ENCODE data around the gene MAN1C1.

MAN1C1 gene

GRCh38 chr1:25784575-25785051 lies 168.0 kb downstream of the MAN1C1 start:
- no peaks in the 10 kb centered on the region for H3K27me3 ChIP-seq (ENCODE audit: control insufficient read depth, insufficient read depth, low read length)
- H3K4me1 ChIP-seq: peaks cover 3% of the 10 kb centered on the region
- no peak overlapping the region for H3K4me3 ChIP-seq (ENCODE audit: low read depth, low read length)
- H3K9ac ChIP-seq: no peak overlapping the region
- no peaks in the 10 kb centered on the region for H3K9me3 ChIP-seq (ENCODE audit: control insufficient read depth, low read length)
- no peak overlapping the region for H2AFZ ChIP-seq
- H3K4me2 ChIP-seq (ENCODE audit: low read length): no peak overlapping the region
- TF ChIP-seq CTCF (IDR thresholded peaks at IDR 0.05): no peak
- H3K27ac ChIP-seq: no peak overlapping the region
- no peaks in the 10 kb centered on the region for H3K36me3 ChIP-seq (ENCODE audit: control insufficient read depth, insufficient read depth, low read length)
- no peaks in the 10 kb centered on the region for H3K79me2 ChIP-seq

DNA sequence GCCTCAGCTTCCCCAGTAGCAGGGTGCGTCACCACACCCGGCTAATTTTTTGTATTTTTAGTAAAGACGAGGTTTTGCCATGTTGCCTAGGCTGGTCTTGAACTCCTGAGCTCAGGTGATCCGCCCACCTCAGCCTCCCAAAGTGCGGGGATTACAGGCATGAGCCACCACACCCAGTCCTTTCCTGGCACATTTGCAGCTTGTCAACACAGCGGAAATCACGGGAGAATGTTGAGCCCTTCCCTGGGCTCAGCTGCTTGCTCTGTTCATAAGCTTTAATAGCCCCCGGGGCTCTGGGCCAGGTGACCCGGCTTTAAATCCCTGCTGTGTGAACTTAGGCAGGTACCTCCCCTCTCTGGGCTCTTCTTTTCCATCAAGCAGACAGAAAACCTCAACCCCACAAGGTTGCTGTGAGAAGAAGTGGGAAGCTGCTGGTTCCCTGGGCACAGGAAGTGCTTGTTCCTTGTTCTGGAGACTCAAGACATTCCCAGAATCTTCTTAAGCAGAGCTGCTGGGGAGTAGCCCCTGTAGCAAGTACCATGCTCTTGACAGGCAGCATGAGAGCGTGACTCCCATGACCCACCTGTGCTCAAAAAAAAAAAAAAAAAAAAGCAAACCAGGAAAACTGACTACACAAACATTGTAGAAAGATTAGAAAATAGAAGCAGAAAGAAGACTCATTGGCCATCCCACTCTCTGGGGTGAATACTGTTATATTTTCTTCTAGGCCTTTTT lies 168.9 kb downstream of the MAN1C1 start:
- Histone ChIP-seq H3K4me1 (no peaks in the 10 kb centered on the region), H3K36me3 (ENCODE audit: control insufficient read depth, insufficient read depth, low read length) (no peaks in the 10 kb centered on the region), H2AFZ (no peak overlapping the region), H3K27ac (no peak overlapping the region), H3K4me3 (ENCODE audit: low read depth, low read length) (no peak overlapping the region), H3K4me2 (ENCODE audit: low read length) (no peak overlapping the region), H3K79me2 (no peaks in the 10 kb centered on the region), H3K27me3 (ENCODE audit: control insufficient read depth, insufficient read depth, low read length) (no peaks in the 10 kb centered on the region), H3K9me3 (ENCODE audit: control insufficient read depth, low read length) (no peaks in the 10 kb centered on the region), H3K9ac (no peak overlapping the region)
- no peak for TF ChIP-seq CTCF (IDR thresholded peaks at IDR 0.05)

DNA sequence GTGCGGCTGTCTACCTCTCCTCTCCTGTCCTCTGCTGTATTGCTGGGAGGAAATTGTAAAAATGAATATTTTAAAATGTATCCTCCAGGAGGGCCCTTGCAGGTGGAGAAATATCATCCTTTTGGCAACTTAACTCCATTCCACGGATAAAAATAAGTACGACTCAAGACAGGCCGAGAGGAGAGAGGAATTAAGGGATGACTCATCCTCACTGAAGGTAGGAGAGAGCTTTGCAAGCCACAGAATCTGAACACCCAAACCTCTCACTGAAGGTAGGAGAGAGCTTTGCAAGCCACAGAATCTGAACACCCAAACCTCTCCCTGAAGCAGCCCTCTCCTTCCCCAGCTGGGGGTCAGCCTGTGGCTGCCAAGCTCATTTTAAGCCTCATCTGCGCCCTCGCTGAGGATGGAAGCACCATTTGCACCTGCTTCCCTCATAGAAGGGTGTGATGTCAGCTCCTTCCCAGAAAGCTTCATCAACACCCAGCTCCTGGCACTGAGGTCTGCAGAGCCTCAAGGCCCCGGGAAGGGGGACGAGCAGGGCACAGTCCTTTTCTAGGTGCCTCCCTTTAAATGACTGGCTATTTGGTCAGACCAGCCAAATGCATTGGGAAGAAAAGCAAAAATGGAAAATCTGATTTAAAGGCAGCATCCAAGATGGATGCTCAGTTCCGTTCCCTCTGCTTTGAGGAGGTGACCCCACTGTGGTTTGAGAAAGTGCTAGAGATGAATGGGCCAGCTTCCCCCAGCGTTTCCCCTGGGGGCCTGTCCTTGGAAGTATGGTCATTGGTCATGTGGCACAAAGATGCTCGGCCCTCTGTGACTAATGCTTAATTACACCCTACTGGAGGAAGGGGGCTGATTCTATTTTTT lies 170.5 kb downstream of the MAN1C1 start:
- Histone ChIP-seq H3K4me3 (ENCODE audit: low read depth, low read length) (no peak overlapping the region), H3K9ac (no peak overlapping the region), H3K79me2 (no peaks in the 10 kb centered on the region), H3K4me1 (no peaks in the 10 kb centered on the region), H3K36me3 (ENCODE audit: control insufficient read depth, insufficient read depth, low read length) (no peaks in the 10 kb centered on the region), H3K4me2 (ENCODE audit: low read length) (no peak overlapping the region), H3K27ac (no peak overlapping the region), H3K9me3 (ENCODE audit: control insufficient read depth, low read length) (no peaks in the 10 kb centered on the region), H2AFZ (no peak overlapping the region), H3K27me3 (ENCODE audit: control insufficient read depth, insufficient read depth, low read length) (no peaks in the 10 kb centered on the region)
- no peak for TF ChIP-seq CTCF (IDR thresholded peaks at IDR 0.05)

GRCh38 chr1:25787760-25788166 lies 171.2 kb downstream of the MAN1C1 start:
- no peaks in the 10 kb centered on the region for H3K4me1 ChIP-seq
- H3K36me3 ChIP-seq (ENCODE audit: control insufficient read depth, insufficient read depth, low read length): no peaks in the 10 kb centered on the region
- no peaks in the 10 kb centered on the region for H3K79me2 ChIP-seq
- H3K4me3 ChIP-seq (ENCODE audit: low read depth, low read length): no peak overlapping the region
- TF ChIP-seq CTCF (IDR thresholded peaks at IDR 0.05): no peak
- no peaks in the 10 kb centered on the region for H3K9me3 ChIP-seq (ENCODE audit: control insufficient read depth, low read length)
- no peak overlapping the region for H3K9ac ChIP-seq
- no peak overlapping the region for H2AFZ ChIP-seq
- no peak overlapping the region for H3K27ac ChIP-seq
- H3K4me2 ChIP-seq (ENCODE audit: low read length): no peak overlapping the region
- H3K27me3 ChIP-seq (ENCODE audit: control insufficient read depth, insufficient read depth, low read length): no peaks in the 10 kb centered on the region

All from parathyroid adenoma (tissue), 2 donors.